Measurements from ENCODE around the gene PRRG4. TPM values are rescaled to one million over a fixed set of nuclear protein-coding genes. Genes with fewer than 3 reads are reported as not detected.
"Not testable (repeated sequence)": the region's sequence is repeated elsewhere in the genome, so short reads cannot be mapped to it uniquely, and the experiment has no call there.

The PRRG4 gene
- total RNA-seq, 1 donor from 2014 or later: 12.2 TPM

- no peak for ATAC-seq
- no peak for DNase-seq (ENCODE audit: low spot score)
Observed at GRCh38 chr11:32883421-32883820, 53.7 kb downstream of the PRRG4 start.

DNA sequence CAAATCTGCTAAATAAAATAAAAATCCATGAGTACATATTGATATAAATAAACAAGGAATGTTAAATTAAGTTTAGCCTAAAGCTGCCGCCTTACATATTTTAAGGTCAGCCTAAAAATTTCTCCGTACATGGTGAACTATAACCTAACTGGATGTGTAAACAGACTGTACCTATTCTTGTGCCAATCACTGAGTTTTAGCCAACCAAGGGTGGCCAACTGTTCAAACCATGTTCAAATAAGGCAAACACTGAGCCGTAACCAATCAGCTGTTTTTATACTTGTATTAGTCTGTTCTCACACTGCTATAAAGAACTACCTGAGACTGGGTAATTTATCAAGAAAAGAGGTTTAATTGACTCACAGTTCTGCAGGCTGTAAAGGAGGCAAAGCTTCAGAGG lies 54.3 kb downstream of the PRRG4 start:
- DNase-seq (ENCODE audit: low spot score) (peak; percentile 52), ATAC-seq (peak; percentile 78)

GRCh38 chr11:32884770-32885384 lies 55.1 kb downstream of the PRRG4 start:
- DNase-seq (ENCODE audit: low spot score) (no peak), ATAC-seq (peak; percentile 42)

GRCh38 chr11:32885556-32885955 lies 55.8 kb downstream of the PRRG4 start:
- no peak for ATAC-seq
- no peak for DNase-seq (ENCODE audit: low spot score)

DNA sequence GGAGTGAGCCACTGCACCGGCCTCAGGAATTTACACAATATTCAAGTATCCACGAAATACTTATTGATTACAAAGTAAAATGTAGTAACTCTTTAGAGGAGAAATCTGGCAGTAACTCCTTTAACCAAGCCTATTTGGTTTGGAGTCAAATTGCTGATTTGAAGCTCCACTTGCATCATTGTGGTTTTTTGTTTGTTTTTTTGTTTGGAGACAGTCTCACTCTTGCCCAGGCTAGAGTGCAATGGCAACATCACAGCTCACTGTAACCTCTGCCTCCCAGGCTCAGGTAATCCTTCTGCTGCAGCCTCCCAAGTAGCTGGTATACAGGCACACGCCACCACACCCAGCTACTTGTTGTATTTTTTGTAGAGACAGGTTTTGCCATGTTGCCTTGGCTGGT lies 56.5 kb downstream of the PRRG4 start:
- DNase-seq (ENCODE audit: low spot score) (peak; percentile 56), ATAC-seq (peak; percentile 80)

- not testable (repeated sequence) for DNase-seq (ENCODE audit: low spot score); ATAC-seq
Observed at GRCh38 chr11:32887707-32888383, 58.1 kb downstream of the PRRG4 start.

DNA sequence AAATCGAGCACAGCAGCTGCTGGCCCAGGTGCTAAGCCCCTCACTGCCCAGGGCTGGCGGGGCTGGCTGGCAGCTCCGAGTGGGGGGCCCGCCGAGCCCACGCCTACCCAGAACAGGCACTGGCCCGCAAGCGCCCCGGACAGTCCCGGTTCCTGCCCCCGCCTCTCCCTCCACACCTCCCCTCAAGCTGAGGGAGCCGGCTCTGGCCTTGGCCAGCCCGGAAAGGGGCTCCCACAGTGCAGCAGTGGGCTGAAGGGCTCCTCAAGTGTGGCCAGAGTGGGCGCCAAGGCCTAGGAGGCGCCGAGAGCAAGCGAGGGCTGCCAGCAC lies 58.6 kb downstream of the PRRG4 start:
- DNase-seq (ENCODE audit: low spot score); ATAC-seq: not testable (repeated sequence)

GRCh38 chr11:32888805-32889204 lies 59.1 kb downstream of the PRRG4 start:
- no peak for DNase-seq (ENCODE audit: low spot score)
- ATAC-seq: no peak

DNA sequence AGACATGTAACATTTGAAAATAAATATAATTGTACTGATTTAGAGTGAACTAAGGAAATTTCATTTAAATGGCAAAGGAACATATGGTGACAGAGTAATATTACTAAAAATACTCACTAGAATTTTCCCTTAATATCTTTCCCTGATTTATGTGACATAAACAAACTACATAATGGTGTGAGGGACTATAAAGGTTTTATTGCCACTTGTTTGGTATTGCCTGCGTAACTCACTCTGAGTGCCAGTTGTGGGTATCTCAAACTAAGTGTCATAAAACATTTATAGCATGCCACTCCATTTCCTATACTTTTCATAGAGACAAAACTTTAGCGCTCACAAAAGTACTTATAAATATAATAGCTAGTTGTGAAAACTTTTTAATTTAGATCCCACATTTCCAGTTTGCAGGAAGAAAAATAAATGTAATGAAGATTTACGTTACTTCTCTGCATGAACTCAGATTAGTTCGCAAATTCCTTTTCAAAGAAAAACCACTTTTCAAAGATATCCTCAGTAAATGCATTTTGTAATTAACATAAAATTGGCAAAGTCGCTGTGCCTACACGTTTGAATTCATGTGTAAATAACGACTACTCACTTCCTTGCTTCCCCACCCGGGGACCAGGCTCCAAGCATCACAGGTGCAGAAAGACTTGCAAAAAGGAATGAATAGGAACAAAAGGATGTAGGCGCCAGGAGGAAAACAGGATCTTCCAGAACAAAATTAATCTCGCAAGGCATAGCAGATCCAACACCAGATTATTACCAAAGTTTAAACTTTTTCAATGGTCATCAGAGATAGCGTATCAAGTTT lies 61.3 kb downstream of the PRRG4 start:
- ATAC-seq (no peak), DNase-seq (ENCODE audit: low spot score) (no peak)

DNA sequence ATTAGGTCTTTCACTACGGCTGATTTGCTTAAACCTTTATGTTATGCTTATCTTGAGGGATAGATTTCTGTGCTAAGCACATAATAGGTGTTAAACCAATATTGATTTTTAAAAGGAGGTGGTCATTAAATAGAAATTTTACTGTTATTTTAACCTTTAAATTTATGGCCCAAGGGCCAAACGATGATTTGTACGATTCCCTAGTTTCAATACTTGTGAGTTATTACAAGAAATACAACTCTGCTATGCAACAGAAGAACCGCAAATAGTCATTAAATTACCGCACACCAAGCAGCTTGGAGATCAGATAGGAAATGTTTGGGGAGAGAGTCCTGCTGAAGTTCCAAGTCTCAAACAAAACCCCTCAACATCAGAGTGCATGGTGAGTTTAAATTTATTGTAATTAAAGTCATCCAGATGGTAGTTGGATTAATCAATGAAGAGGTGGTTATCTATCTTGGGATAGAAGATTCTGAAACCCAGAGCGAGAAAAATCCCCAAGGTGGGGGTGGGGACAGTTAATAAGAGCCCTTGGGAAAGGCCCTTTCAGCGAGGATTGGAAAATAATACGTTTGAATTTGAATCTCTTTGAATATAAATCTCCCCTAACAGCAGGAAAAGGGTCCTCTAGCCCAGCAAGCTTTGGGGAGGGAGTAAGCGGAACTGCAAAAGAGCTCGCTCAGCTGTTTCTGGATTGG lies 62.1 kb downstream of the PRRG4 start:
- peak; percentile 21 for ATAC-seq
- no peak for DNase-seq (ENCODE audit: low spot score)

DNA sequence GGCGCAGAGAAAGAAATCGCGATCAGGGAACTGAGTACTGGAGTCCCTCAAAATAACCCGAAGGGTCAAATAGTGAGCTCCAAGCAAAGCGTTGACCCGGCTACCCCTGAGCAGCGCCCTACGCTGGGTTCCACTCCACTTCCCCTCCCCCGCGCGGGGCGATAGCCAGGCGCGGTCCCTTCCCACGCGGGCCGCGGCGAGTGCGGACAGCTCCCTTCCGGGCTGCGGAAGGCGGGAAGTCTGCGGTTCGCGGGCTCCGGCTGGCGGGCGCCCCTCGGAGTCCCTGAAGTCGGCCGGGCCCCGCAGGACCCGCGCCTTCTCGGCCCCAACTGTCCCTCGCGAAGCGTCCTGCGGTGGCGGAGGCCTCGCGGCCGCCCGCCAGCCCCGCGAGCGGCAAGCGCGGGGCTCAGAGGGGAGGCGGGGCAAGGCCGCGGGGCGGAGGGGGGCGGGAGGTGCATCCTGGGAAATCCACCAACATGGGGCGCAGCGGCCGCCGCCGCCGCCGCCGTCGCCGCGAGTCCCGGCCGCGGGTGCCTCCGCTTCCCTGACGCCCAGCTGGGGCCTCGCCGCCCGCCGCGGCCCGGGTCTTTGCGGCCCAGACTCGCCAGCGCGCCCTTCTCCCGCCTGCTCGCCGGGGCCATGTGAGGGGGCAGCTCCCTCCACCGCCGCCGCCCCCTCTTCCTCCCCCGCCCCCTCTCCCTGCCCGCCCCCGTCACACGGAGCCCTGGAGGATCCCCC lies 62.8 kb downstream of the PRRG4 start, which contains the start of gene QSER1:
Gene QSER1 (plus strand): TSS at position 457 of the 738 bp plus-strand sequence. CDS start 315 bp downstream, outside the sequence.
- peak; percentile 75 for DNase-seq (ENCODE audit: low spot score)
- peak; percentile 86 for ATAC-seq

DNA sequence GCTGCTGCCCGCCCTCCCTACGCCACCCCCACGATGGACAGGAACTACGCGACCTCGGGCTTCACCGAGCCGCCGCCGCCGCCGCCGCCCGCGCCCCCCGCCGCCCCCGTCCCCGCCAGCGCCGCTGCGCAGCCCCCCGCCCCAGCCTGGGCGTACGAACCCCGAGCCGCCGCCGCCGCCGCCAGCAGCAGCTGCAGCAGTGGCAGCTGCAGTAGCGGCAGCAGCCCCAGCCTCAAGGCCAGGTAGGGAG lies 63.3 kb downstream of the PRRG4 start:
- DNase-seq (ENCODE audit: low spot score) (no peak), ATAC-seq (no peak)

DNA sequence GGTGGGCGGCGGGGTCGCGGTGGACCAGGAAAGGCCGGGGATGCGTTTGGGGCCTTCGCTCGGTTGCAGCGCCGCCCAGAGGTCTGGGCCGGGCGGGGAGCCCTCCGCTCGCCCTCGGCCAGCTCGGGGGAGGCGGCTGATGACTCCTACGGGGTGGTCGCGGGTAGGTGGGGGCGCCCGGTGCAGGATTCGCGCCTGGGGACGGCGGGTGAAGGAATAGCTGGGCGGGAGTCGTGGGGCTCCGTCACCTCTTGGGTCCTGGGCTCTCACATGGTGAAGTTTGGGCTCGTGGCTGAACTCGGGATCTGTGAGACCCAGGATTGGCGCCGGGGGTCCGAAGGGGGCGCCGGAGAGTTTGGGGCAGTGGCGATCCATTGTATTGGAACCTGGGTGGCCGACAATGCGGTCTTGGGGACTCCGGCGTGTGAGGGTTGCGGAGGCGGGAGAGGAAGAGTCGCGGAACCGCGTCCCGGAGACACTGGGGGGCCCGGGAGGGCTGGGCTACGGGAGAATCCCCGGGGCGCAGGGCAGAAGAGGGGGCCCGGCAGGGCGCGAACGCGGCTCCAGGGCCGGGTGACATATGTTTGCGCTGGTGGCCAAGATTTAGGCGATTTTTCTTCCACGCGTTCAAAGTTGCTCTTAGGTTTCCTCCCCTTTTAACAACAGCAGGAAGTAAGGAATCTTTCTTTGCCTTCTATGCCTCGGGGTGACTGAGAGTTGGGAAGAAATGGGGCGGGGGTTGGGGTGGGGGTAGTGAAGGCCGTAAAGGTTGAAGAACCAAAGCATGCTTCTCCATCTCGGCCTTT lies 63.8 kb downstream of the PRRG4 start:
- ATAC-seq: peak; percentile 52

DNA sequence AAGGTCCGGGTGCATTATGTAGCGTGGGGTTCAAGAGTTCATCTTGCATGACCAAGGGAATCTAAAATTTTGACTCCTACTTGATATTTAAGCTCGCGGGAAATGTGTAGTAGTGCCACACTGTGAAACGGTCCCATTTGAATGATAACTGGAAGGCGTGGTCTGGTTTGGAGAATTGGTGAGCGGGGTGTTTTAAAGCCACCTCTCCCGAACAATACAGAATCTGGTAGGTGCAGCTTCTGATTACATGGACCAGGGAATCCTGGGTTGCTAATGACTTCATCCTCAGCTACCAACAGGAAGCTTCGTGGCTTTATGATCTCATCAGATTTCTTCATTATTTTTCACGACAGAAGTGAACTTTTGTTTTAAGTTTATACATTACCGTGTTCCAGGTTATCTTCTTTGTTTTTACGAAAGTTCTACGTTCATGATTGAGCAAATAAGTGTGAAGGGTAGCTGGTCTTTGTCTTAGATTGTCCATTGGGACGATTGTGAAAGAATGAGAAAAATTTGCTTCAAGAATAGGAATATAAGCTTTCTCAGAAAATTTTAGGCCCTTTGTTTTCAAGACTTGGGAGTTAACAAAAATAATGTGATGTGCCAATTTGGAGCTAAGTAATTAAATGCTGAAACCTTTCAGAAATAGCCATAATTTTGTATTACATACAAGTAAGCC lies 64.6 kb downstream of the PRRG4 start:
- ATAC-seq: peak; percentile 55
- no peak for DNase-seq (ENCODE audit: low spot score)

More for the DNA sequence above, 63.8 kb downstream of the PRRG4 start:
- peak; percentile 60 for DNase-seq (ENCODE audit: low spot score)

DNA sequence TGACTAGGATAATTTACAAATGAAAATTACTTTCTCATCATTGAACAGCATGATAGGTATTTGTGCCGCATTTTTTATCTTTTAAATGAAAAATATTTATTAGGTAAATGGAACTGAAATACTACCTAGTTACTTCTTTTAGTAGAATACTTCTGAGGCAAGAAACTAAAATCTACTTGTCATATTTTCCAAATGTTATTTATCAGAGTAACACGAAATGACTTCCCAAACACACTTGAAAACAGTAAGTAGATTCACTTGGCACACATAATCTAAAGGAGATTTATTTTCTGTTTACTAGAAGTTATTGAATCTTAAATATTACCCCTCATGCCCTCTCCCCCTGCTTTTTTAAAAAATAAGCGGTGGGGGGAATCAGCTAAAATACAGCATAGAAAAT lies 65.2 kb downstream of the PRRG4 start:
- no peak for DNase-seq (ENCODE audit: low spot score)
- ATAC-seq: no peak

GRCh38 chr11:32895471-32895870 lies 65.7 kb downstream of the PRRG4 start:
- DNase-seq (ENCODE audit: low spot score) (no peak), ATAC-seq (no peak)

DNA sequence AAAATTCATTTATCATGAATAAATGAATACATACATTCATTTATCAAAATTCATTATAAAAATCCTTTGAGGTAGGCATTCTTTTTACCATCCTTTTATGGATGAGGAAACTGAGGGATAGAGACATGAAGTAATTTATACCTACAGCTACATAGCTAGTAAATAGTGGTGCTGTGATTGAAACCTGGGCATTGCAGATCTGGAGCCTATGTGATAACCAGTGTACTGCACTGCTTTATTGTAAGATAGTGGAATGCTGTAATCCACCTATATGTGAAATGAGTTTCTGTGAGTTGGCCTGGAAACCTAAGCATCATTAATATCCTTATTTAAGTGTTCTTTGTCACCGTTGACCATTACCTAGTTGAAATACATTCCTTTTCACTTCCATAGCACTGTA lies 67.4 kb downstream of the PRRG4 start:
- no peak for ATAC-seq
- DNase-seq (ENCODE audit: low spot score): no peak

- no peak for DNase-seq (ENCODE audit: low spot score)
- ATAC-seq: no peak
Observed at GRCh38 chr11:32899438-32899837, 69.7 kb downstream of the PRRG4 start.

- peak; percentile 35 for ATAC-seq
- DNase-seq (ENCODE audit: low spot score): no peak
Observed at GRCh38 chr11:32902089-32902665, 72.5 kb downstream of the PRRG4 start.

Measured in left lobe of liver (tissue), 2 donors.